Ishikawa (cell line): ENCODE results near the gene CLIP3.
A peak's percentile ranks its signal among the peaks of the same experiment; 100 is the strongest.

Experiments
- EP300 ChIP-seq: IDR thresholded peaks from 2 replicates; pipeline ENCODE4 v1.6.1; 2012; ENCODE audit warnings: borderline replicate concordance
- RAD21 ChIP-seq: IDR thresholded peaks from 2 replicates; pipeline ENCODE4 v1.6.1; 2012; ENCODE audit warnings: low read depth
- TCF12 ChIP-seq: IDR thresholded peaks from 2 replicates; pipeline ENCODE4 v1.6.1; 2012; ENCODE audit warnings: low read depth
- TEAD4 ChIP-seq: IDR thresholded peaks from 2 replicates; pipeline ENCODE4 v1.6.1; 2012
- YY1 ChIP-seq: IDR thresholded peaks from 2 replicates; pipeline ENCODE4 v1.6.1; 2012; ENCODE audit warnings: low read depth
- ZBTB7A ChIP-seq: IDR thresholded peaks from 2 replicates; pipeline ENCODE4 v1.6.1; 2012; ENCODE audit warnings: low read depth

GRCh38 chr19:36013280-36014011, 19.2 kb downstream of the CLIP3 start:
- TF ChIP-seq RAD21, result no peak
- TF ChIP-seq EP300, result no peak
- no peak for TF ChIP-seq TEAD4
- 0 out of 2 replicates have a peak, but pooled peaks have one; percentile 54 for TF ChIP-seq ZBTB7A
- TF ChIP-seq YY1, result no peak
- no peak for TF ChIP-seq TCF12
